ENCODE measurements around the gene DRD1.

GRCh38 chr5:175415303-175415702 lies 28.7 kb downstream of the DRD1 start:
- no peak for TF ChIP-seq CTCF (IDR thresholded peaks at IDR 0.05; ENCODE audit: insufficient read depth, low read length, poor library complexity, severe bottlenecking)
- no peak for TF ChIP-seq EZH2phosphoT487 (conservative IDR thresholded peaks at IDR 0.05; ENCODE audit: low read length)
